T-helper 17 cell (primary cell): ENCODE results near the gene PYM1. TPM values are rescaled to one million over a fixed set of nuclear protein-coding genes. Genes with fewer than 3 reads are reported as not detected.

Experiments
- ATAC-seq: fragments of 150-1000 bp; cut with Tn5 transposase; 2 replicates; pipeline ENCODE4 v1.10.0; 2021; ENCODE audit warnings: mild to moderate bottlenecking, moderate library complexity
- DNase-seq, 3 donors: peaks; one replicate each; pipeline versions ENCODE4 v3.0.0 to v3.0.0-alpha.2; 2020 to 2021
- H3K9me3 ChIP-seq: one replicate; pipeline ENCODE4 v1.7.0; 2013; ENCODE audit warnings: low read length, mild to moderate bottlenecking; ENCODE audit not compliant: control insufficient read depth, poor library complexity, severe bottlenecking
- H3K27ac Mint-ChIP-seq: one replicate; pipeline ENCODE4 v1.8.0; 2022; ENCODE audit warnings: mild to moderate bottlenecking, moderate library complexity, mixed read lengths
- H3K27me3 Mint-ChIP-seq: one replicate; pipeline ENCODE4 v1.8.0; 2022; ENCODE audit warnings: mixed read lengths
- H3K36me3 Mint-ChIP-seq: one replicate; pipeline ENCODE4 v1.8.0; 2022; ENCODE audit warnings: low read depth, mixed read lengths
- H3K4me1 Mint-ChIP-seq: one replicate; pipeline ENCODE4 v1.8.0; 2022; ENCODE audit warnings: mild to moderate bottlenecking, mixed read lengths
- H3K4me3 Mint-ChIP-seq: one replicate; pipeline ENCODE4 v1.8.0; 2022; ENCODE audit warnings: mild to moderate bottlenecking, moderate library complexity, mixed read lengths
- total RNA-seq, 4 donors: library from RNA in 2 of 4; stranded (reverse) in 2 of 4; gene quantifications; one replicate each; pipeline ENCODE4 v1.2.3 and lab custom pipeline; 2022 to 2026

PYM1 gene
- total RNA-seq, 2 donors from 2014 or later, result 21.9 to 23.3 TPM

DNA sequence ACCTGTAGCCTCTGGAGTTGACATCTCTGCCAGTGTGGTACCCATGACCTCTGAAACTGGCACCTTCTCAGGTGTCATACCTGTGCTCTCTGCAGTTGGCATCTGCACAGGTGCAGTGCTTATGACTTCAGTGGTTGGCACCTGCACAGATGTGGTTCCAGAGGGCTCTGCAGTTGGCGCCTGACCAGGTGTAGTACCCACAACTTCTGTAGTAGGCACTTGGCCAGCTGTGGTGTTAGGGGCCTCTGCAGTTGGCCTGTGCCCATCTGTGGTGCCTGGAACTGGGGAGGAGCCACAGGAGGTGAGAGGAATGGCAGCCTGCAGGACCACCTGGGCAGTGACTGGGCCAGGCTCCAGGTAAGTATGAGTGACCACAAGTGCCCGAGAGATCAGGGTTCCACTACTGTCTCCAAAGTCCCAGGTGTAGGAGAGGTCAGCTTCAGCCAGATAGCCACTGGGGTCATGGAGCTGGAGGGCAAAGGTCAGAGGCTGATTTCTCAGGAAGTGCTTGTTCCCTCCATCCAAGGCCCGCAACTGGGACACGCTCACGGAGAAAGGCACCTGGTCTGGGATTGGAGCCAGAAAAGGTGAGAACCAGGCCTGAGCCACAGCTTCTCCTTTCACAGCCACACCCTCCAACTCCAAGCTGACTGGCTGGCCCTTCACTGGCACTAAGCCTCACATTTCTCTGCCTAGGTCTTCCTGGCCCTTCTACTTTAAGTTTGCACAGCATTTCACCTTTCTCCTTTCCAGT, 29.6 kb upstream of the PYM1 start:
- H3K27ac Mint-ChIP-seq, result no peak overlapping the region
- no peak for ATAC-seq
- H3K9me3 ChIP-seq, result no peaks in the 10 kb centered on the region
- peaks cover 19% of the 10 kb centered on the region for H3K4me1 Mint-ChIP-seq
- H3K27me3 Mint-ChIP-seq, result no peaks in the 10 kb centered on the region
- H3K36me3 Mint-ChIP-seq, result peaks cover 5% of the 10 kb centered on the region
- no peak for DNase-seq
- H3K4me3 Mint-ChIP-seq, result no peak overlapping the region

- Mint-ChIP-seq H3K27ac (peak overlapping the region; percentile 39), H3K4me3 (no peak overlapping the region), H3K4me1 (peaks cover 25% of the 10 kb centered on the region), H3K27me3 (no peaks in the 10 kb centered on the region), H3K36me3 (peaks cover 5% of the 10 kb centered on the region)
- DNase-seq (peak in 1 of 3 donors; percentile 28), ATAC-seq (peak; percentile 78)
- H3K9me3 ChIP-seq, result no peaks in the 10 kb centered on the region
These were observed 28.3 kb upstream of the PYM1 start for GRCh38 chr12:55955800-55956508.

DNA sequence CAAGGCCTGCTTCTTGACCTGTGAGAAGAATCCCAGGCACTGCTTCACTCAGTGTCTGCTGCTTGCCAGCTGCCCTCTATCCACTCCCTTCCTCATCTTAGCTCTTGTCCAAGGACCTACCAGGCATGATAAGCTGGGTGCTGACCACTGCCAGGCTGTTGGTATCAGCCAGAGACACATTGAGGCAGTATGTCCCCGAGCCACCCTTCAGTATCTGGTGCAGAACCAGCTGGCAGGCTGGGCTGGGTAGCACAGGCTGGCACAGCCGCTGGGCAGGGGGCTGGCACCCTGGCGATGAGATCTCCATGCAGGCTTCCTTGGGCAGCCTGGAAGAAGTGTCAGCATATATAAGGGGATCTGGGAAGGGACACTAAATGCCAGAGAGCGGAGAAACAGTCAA, 27.6 kb upstream of the PYM1 start:
- Mint-ChIP-seq H3K36me3 (peaks cover 5% of the 10 kb centered on the region), H3K27ac (peak overlapping the region; percentile 39), H3K4me3 (no peak overlapping the region), H3K27me3 (no peaks in the 10 kb centered on the region), H3K4me1 (peaks cover 25% of the 10 kb centered on the region)
- H3K9me3 ChIP-seq, result no peaks in the 10 kb centered on the region
- DNase-seq (no peak), ATAC-seq (peak; percentile 11)

GRCh38 chr12:55946553-55946952, 18.9 kb upstream of the PYM1 start:
- H3K4me1 Mint-ChIP-seq, result peaks cover 41% of the 10 kb centered on the region
- no peaks in the 10 kb centered on the region for H3K9me3 ChIP-seq
- DNase-seq (no peak), ATAC-seq (no peak)
- H3K27me3 Mint-ChIP-seq, result no peaks in the 10 kb centered on the region
- H3K27ac Mint-ChIP-seq, result peak overlapping the region; percentile 86
- no peak overlapping the region for H3K4me3 Mint-ChIP-seq
- H3K36me3 Mint-ChIP-seq, result peaks cover 15% of the 10 kb centered on the region

GRCh38 chr12:55942577-55943136, 15.0 kb upstream of the PYM1 start:
- DNase-seq (no peak), ATAC-seq (no peak)
- no peaks in the 10 kb centered on the region for H3K9me3 ChIP-seq
- Mint-ChIP-seq H3K27me3 (no peaks in the 10 kb centered on the region), H3K27ac (peak overlapping the region; percentile 92), H3K36me3 (peaks cover 23% of the 10 kb centered on the region), H3K4me1 (peaks cover 61% of the 10 kb centered on the region), H3K4me3 (no peak overlapping the region)

- Mint-ChIP-seq H3K4me3 (no peak overlapping the region), H3K36me3 (peaks cover 28% of the 10 kb centered on the region), H3K27ac (peak overlapping the region; percentile 92), H3K4me1 (peaks cover 64% of the 10 kb centered on the region), H3K27me3 (no peaks in the 10 kb centered on the region)
- DNase-seq (no peak), ATAC-seq (no peak)
- H3K9me3 ChIP-seq, result no peaks in the 10 kb centered on the region
These were observed 14.4 kb upstream of the PYM1 start for GRCh38 chr12:55942055-55942454.

- peak; percentile 91 for ATAC-seq
- Mint-ChIP-seq H3K27me3 (no peaks in the 10 kb centered on the region), H3K36me3 (peaks cover 35% of the 10 kb centered on the region), H3K27ac (peak overlapping the region; percentile 92), H3K4me3 (peak overlapping the region; percentile 67), H3K4me1 (peaks cover 73% of the 10 kb centered on the region)
- DNase-seq, result peak; percentile 59 to 80 (median 70)
- H3K9me3 ChIP-seq, result no peaks in the 10 kb centered on the region
These were observed 12.5 kb upstream of the PYM1 start for GRCh38 chr12:55940065-55940732.

- Mint-ChIP-seq H3K36me3 (peaks cover 31% of the 10 kb centered on the region), H3K27ac (peak overlapping the region; percentile 92), H3K4me3 (peak overlapping the region; percentile 58), H3K27me3 (no peaks in the 10 kb centered on the region), H3K4me1 (peaks cover 77% of the 10 kb centered on the region)
- ATAC-seq (no peak), DNase-seq (no peak)
- H3K9me3 ChIP-seq, result no peaks in the 10 kb centered on the region
These were observed 11.3 kb upstream of the PYM1 start for GRCh38 chr12:55938826-55939501.

DNA sequence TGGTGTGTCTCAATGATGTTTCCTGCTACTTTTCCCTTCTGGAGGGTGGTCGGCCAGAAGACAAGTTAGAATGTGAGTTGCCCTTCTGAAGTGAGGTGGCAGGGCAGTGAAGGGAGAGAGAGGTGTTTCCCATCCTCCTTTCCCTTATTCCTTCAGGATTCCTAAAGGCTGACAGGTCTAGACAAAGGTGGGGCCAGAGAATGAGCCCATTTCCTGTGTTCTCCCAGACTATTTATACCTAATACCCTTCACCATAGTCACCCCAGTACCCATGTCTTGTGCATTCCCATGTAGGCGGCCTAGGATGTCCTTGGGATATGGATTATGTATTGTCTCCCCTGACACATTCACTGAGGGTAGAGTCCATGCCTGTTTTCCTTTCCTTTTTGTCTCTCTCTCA, 10.3 kb upstream of the PYM1 start:
- Mint-ChIP-seq H3K4me1 (peaks cover 74% of the 10 kb centered on the region), H3K36me3 (peaks cover 34% of the 10 kb centered on the region), H3K27me3 (no peaks in the 10 kb centered on the region), H3K27ac (peak overlapping the region; percentile 100), H3K4me3 (peak overlapping the region; percentile 65)
- DNase-seq (no peak), ATAC-seq (no peak)
- H3K9me3 ChIP-seq, result no peaks in the 10 kb centered on the region

DNA sequence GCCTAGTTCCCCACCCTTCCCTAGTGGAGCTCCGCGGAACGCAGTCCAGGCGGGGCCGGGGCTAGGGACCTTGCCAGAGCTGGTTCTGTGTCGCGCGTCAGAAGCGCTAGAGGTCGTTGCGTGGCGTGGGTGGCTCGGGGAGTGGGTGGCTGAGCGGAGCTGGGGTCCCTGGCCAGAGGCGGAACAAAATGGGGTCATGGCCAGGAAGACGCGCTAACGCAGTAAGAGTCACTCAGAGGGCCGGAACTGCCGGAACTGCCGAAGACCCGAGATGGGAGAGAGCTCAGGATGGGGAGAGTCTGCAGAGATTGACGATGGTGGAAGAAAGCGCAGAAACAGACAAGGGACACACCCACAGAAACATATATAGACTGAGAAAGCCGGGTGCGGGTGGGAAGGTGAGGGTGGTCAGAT, 8.1 kb upstream of the PYM1 start:
- no peaks in the 10 kb centered on the region for H3K9me3 ChIP-seq
- Mint-ChIP-seq H3K4me1 (peaks cover 72% of the 10 kb centered on the region), H3K27me3 (no peaks in the 10 kb centered on the region), H3K4me3 (peak overlapping the region; percentile 100), H3K36me3 (peaks cover 31% of the 10 kb centered on the region), H3K27ac (peak overlapping the region; percentile 100)
- ATAC-seq (peak; percentile 23), DNase-seq (peak in 1 of 3 donors; percentile 26)

GRCh38 chr12:55934773-55935172, 7.1 kb upstream of the PYM1 start:
- peaks cover 29% of the 10 kb centered on the region for H3K36me3 Mint-ChIP-seq
- no peaks in the 10 kb centered on the region for H3K9me3 ChIP-seq
- ATAC-seq, result no peak
- H3K4me1 Mint-ChIP-seq, result peaks cover 72% of the 10 kb centered on the region
- DNase-seq, result no peak
- no peaks in the 10 kb centered on the region for H3K27me3 Mint-ChIP-seq
- H3K27ac Mint-ChIP-seq, result peak overlapping the region; percentile 100
- H3K4me3 Mint-ChIP-seq, result peak overlapping the region; percentile 100

DNA sequence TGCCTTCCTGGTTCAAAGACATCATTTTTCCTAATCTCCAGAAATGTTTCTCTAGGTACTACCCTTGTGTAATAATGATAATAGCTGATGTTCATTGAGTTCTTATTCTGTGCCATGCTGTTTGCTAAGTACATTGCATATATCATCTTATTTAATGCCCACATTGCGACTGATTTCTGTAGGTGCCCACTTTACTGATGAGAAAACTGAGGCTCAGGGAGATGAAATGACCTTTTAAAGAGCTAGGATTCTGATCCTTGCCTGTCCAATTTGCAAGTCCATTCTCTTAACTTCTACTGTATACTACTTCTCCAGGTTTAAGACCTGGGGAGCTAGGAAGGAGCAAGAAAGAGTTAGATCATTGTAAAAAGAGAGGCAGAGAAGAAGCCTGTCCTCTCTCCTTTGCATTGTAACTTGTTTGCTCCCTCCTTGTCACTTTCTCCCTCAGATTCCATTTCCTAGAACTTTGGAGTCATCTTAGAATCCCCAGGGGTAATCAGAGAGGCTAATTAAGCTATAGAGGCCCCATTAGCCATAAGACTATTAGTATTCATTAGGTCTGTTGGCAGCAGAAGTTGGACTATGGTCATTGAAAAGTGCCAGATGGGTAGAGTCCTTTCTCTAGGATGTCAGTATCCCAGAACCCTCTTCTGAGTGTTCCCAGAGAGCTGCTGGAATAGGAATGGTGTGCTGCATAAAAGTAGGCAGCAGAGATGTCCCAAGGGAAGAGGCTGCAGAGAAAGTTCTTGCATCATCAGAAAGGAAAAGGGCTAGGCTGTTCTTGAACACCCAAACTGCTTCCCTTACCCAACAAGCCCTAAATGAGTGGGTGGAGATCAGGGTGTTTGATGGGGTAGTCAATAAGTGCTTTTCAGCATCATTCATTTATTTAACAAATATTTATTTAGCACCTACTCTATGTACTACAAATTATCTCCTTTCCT, 6.4 kb upstream of the PYM1 start:
- Mint-ChIP-seq H3K4me1 (peaks cover 72% of the 10 kb centered on the region), H3K36me3 (peaks cover 29% of the 10 kb centered on the region), H3K4me3 (peak overlapping the region; percentile 100), H3K27me3 (no peaks in the 10 kb centered on the region), H3K27ac (peak overlapping the region; percentile 100)
- H3K9me3 ChIP-seq, result no peaks in the 10 kb centered on the region
- DNase-seq, result no peak
- ATAC-seq, result no peak
